K562 (cell line): ENCODE data around the gene SFT2D2.
A peak's percentile ranks its signal among the peaks of the same experiment; 100 is the strongest.

Experiments used
- ERF ChIP-seq: fragments of 450-650 bp; formaldehyde crosslinking; IDR thresholded peaks from 2 replicates; pipeline ENCODE4 v1.4.0; 2020; ENCODE audit warnings: mild to moderate bottlenecking, mixed read lengths
- ESRRA ChIP-seq: fragments of 450-650 bp; IDR thresholded peaks from 2 replicates; pipeline ENCODE4 v1.6.1; 2014; ENCODE audit warnings: low read depth, mild to moderate bottlenecking, moderate library complexity, borderline replicate concordance
- FOXA1 ChIP-seq: fragments of 450-650 bp; IDR thresholded peaks from 2 replicates; pipeline ENCODE4 v1.6.1; 2016; ENCODE audit warnings: mild to moderate bottlenecking, borderline replicate concordance
- NCOA2 ChIP-seq, 2 experiments: fragments of 450-650 bp; IDR thresholded peaks; 2 replicates each; pipeline ENCODE4 v1.6.1; 2018; ENCODE audit warnings: mild to moderate bottlenecking in 2 of 2, moderate library complexity in 1 of 2; ENCODE audit not compliant: partially characterized antibody in 2 of 2
- POLR2AphosphoS5 ChIP-seq: IDR thresholded peaks from 2 replicates; pipeline ENCODE4 v1.6.1; 2011; ENCODE audit warnings: mild to moderate bottlenecking, low read depth, low read length, moderate library complexity; ENCODE audit not compliant: control insufficient read depth, insufficient read depth
- POU5F1 ChIP-seq: fragments of 150-350 bp; IDR thresholded peaks from 2 replicates; pipeline ENCODE4 v1.6.1; 2014; ENCODE audit warnings: borderline replicate concordance, low read length, low read depth, mild to moderate bottlenecking; ENCODE audit not compliant: partially characterized antibody
- ZNF274 ChIP-seq: IDR thresholded peaks from 2 replicates; pipeline ENCODE4 v1.6.1; 2011; ENCODE audit warnings: low read depth, mild to moderate bottlenecking, low read length, moderate library complexity, borderline replicate concordance
- ZNF431 ChIP-seq: sonication (generic); formaldehyde crosslinking; IDR thresholded peaks from 2 replicates; pipeline ENCODE4 v1.8.0; 2022; ENCODE audit warnings: mild to moderate bottlenecking, missing genetic modification reagents
- TF ChIP-seq, protein P1 (sequence below), 2 experiments: fragments of 150-350 bp in 1 of 2; IDR thresholded peaks; 2 replicates each; pipeline ENCODE4 v1.6.1; 2012 to 2016; ENCODE audit warnings: low read depth in 2 of 2, low read length in 2 of 2, mild to moderate bottlenecking in 1 of 2, moderate library complexity in 1 of 2

DNA sequence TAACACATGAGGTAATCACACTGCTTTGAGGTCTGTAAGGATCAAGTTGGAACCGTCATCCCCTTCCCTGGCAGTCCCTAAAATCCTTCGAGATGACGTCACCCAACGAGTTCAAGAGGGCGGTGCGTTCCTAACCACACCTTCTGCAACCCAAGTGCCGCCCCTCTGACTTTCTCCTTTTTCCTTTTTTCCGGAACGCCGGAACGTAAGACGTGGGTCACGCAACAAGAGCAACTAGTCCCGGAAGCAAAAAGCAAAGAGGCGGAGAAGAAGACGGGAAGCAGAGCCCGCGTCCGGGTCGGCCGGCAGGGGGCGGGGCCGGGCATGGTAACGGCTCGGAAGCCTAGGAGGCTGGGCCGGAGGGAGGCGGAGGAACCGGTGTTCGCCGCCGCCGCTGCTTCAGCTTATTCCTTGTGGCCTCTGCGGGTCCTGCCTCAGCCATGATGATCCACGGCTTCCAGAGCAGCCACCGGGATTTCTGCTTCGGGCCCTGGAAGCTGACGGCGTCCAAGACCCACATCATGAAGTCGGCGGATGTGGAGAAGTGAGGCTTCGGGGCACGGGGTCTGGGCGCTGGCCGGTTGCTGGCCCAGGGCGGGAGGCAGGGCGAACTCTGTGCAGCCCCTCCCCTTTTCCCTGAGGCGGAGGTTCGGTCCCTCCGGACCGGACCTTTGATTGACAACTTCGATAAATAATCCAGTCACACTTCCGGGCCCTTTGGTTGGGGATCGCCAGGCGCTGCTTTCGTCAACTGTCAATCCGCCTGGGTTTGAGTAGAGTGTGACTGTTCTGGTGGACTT is 47.0 kb upstream of the SFT2D2 start, which contains the start of gene TIPRL:
- TF ChIP-seq ESRRA (peak; percentile 84), ZNF431 (CRISPR knock-in tag) (no peak), ZNF274 (no peak), ERF (CRISPR knock-in tag) (peak; percentile 89; the same call in 1 of the 2 replicates), POU5F1 (no peak), FOXA1 (no peak), POLR2AphosphoS5 (peak; percentile 75), NCOA2 (IDR thresholded peaks at IDR 0.05; ENCODE audit: partially characterized antibody in 2 of 2) (no peak)
- TF ChIP-seq, protein P1, sequence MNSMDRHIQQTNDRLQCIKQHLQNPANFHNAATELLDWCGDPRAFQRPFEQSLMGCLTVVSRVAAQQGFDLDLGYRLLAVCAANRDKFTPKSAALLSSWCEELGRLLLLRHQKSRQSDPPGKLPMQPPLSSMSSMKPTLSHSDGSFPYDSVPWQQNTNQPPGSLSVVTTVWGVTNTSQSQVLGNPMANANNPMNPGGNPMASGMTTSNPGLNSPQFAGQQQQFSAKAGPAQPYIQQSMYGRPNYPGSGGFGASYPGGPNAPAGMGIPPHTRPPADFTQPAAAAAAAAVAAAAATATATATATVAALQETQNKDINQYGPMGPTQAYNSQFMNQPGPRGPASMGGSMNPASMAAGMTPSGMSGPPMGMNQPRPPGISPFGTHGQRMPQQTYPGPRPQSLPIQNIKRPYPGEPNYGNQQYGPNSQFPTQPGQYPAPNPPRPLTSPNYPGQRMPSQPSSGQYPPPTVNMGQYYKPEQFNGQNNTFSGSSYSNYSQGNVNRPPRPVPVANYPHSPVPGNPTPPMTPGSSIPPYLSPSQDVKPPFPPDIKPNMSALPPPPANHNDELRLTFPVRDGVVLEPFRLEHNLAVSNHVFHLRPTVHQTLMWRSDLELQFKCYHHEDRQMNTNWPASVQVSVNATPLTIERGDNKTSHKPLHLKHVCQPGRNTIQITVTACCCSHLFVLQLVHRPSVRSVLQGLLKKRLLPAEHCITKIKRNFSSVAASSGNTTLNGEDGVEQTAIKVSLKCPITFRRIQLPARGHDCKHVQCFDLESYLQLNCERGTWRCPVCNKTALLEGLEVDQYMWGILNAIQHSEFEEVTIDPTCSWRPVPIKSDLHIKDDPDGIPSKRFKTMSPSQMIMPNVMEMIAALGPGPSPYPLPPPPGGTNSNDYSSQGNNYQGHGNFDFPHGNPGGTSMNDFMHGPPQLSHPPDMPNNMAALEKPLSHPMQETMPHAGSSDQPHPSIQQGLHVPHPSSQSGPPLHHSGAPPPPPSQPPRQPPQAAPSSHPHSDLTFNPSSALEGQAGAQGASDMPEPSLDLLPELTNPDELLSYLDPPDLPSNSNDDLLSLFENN (IDR thresholded peaks at IDR 0.05; ENCODE audit: low read depth in 2 of 2, low read length in 2 of 2): peak in 1 of 2 experiments; percentile 30; a peak in 1 of 4 replicates
